IPS-18c (cell line): Measurements from ENCODE around the gene CDK10.

Experiments
- H3K4me3 ChIP-seq: 2 replicates; pipeline ENCODE4 v1.7.0; 2013; ENCODE audit warnings: low read depth, mild to moderate bottlenecking, low read length, moderate library complexity; ENCODE audit not compliant: insufficient read depth
- H3K9me3 ChIP-seq: one replicate; pipeline ENCODE4 v1.6.1; 2013; ENCODE audit warnings: mild to moderate bottlenecking, low read length, moderate library complexity; ENCODE audit not compliant: control insufficient read depth, insufficient read depth

CDK10 gene

GRCh38 chr16:89738072-89738377 is 51.5 kb downstream of the CDK10 start:
- Histone ChIP-seq H3K9me3 (no peaks in the 10 kb centered on the region), H3K4me3 (no peak overlapping the region)

DNA sequence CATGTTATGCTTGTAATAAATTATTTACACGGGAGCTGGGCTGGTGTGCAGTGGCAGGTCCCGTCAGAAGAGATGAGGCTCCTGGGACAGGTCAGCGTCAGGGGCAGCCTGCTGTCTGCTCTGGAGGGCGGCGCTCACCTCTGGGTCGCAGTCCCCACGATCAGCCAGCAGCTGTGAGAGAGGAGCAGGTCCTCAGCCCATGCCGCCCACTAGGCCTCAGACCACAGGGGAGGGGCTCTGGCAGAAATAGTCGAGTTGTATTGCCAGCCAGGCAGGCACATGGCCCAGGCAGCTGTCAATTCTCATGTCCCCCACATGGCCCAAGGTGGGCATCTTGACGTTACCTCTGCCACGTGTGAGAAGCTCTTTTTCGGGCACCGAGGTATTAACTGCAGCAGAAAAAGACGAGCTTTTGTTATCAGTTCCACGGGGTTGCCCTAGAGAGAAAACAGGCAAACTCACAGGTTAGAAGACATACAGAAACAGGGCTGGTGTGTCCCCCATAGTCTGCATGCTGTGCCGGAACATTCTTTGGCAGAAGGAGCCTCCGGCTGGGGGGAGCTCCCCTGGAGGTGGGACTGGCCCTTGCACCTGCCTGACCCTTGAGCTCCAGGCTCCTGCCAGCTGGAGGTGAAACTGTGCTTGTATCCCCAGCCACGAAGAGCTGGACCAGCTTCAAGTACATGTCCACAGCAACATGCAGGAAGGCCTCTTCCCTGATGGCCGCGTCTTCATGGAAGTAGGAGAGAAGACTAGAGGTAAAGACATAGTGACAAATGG is 52.2 kb downstream of the CDK10 start:
- Histone ChIP-seq H3K9me3 (no peaks in the 10 kb centered on the region), H3K4me3 (no peak overlapping the region)

GRCh38 chr16:89739383-89739782 is 52.9 kb downstream of the CDK10 start:
- H3K4me3 ChIP-seq: no peak overlapping the region
- H3K9me3 ChIP-seq: no peaks in the 10 kb centered on the region

DNA sequence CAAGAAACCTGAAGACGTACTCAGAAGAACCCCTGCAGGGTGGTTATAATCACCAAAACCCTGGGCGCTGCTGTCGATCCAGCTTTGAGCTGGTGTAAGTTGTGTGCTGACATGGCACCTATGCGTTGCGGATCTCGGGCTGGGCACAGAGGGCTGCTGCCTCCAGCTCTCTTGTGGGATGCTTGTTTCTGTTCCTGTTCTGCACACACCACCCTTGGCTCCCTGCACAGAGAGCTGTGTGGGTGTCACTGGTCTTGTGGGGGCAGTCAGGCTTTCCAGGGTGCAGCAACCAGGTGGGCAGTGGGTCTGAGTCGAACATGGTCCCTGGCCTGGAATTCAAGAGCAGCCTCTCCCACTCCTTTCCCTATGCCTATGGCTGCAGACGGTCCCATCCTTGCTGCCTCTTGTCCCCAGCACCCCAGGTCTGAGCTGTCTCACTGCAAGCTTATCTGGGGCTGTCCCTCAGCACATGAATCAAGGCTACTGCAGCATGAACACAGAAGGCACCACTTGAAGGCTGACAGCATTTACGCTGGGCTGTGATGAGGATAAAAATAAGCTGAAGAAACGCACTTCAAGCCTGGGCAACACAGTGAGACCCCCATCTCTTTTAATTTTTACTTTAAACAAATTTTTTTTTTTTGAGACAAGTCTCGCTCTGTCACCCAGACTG is 55.0 kb downstream of the CDK10 start:
- Histone ChIP-seq H3K9me3 (no peaks in the 10 kb centered on the region), H3K4me3 (no peak overlapping the region)

GRCh38 chr16:89742948-89743347 is 56.5 kb downstream of the CDK10 start:
- H3K9me3 ChIP-seq: no peaks in the 10 kb centered on the region

GRCh38 chr16:89744813-89745212 is 58.3 kb downstream of the CDK10 start:
- H3K9me3 ChIP-seq: no peaks in the 10 kb centered on the region
- no peak overlapping the region for H3K4me3 ChIP-seq

More at GRCh38 chr16:89742948-89743347, 56.5 kb downstream of the CDK10 start:
- H3K4me3 ChIP-seq: no peak overlapping the region
